D721Med (cell line): ENCODE results near the gene SLC12A7.

ENCODE experiments used
- DNase-seq: peaks from one replicate; pipeline ENCODE4 v3.0.0; 2011; ENCODE audit warnings: low spot score; ENCODE audit not compliant: insufficient read length
- FAIRE-seq: peaks from 2 replicates; lab custom pipeline; 2011; peaks lifted over from hg19 to GRCh38; lab: Jason Lieb, UNC
- TF ChIP-seq, protein P1 (sequence below): IDR thresholded peaks from 2 replicates; pipeline ENCODE4 v1.5.1; 2012; ENCODE audit warnings: mild to moderate bottlenecking, control low read depth; ENCODE audit not compliant: insufficient read depth; ENCODE audit errors: missing control alignments

Gene SLC12A7

DNA sequence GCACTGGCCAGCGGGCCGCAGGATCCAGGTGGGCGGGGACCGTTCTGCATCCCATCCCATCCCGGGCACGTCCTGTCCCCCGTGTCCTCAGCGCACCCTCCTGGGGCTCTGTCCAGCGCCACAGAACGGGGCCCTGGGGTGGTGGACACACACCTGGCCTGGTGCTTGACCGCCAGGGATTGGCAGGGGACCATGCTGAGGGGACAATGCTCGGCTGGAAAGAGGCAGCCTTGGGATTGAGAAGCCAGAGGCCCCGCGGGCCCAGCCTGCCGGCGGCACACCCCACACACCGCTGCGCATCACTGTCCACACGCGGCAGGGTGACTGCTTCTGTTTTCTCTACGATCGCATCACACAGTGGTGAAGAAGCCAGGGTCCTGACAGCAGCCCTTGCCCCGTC lies 33.0 kb downstream of the SLC12A7 start:
- TF ChIP-seq, protein P1, sequence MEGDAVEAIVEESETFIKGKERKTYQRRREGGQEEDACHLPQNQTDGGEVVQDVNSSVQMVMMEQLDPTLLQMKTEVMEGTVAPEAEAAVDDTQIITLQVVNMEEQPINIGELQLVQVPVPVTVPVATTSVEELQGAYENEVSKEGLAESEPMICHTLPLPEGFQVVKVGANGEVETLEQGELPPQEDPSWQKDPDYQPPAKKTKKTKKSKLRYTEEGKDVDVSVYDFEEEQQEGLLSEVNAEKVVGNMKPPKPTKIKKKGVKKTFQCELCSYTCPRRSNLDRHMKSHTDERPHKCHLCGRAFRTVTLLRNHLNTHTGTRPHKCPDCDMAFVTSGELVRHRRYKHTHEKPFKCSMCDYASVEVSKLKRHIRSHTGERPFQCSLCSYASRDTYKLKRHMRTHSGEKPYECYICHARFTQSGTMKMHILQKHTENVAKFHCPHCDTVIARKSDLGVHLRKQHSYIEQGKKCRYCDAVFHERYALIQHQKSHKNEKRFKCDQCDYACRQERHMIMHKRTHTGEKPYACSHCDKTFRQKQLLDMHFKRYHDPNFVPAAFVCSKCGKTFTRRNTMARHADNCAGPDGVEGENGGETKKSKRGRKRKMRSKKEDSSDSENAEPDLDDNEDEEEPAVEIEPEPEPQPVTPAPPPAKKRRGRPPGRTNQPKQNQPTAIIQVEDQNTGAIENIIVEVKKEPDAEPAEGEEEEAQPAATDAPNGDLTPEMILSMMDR: no peak
- FAIRE-seq: no peak
- no peak for DNase-seq

DNA sequence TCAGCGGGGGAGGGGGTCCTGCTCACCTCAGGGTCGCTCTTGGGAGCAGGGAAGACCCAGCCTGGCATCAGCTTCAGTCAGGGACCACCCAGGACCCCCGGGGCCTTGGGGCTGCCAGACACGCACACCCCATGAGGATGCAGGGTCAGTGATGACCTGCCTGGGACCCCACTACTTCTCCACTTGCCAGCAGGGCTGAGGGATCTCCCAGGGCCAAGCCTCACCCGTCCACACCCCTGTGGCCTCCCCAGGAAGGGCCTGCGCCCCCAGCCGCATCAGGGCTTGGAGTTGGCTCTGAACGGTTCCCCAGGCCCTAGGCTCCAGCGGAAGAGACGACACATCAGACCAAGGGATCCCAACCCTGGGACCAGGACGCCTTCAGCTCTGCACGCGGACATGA lies 33.7 kb downstream of the SLC12A7 start:
- FAIRE-seq (no peak), DNase-seq (no peak)
- TF ChIP-seq, protein P1: no peak

DNA sequence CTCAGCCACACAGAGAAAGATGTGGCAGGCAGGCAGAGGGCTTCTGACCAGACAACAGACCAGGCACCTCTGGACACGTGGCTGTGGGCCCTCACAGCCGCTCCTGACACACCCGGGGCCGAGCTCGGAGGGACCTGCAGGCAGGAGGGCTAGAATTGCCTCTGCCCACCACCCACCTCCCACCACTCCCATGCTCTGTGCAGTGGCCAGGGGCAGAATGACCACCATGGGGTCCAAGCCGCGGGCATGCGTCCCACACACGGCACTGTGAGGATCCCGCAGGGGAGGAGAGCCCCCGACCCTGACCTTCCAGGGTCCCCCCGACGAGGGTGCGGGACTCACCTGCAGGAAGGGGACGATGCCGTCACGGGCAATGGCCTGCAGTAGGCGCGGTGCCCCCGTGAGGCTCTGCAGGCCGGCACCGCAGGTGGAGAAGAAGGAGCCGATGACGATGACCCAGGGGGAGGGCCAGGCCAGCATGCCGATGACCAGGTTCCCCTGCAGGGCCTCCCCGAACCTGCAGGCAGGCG lies 34.3 kb downstream of the SLC12A7 start:
- TF ChIP-seq, protein P1: no peak
- DNase-seq: no peak
- no peak for FAIRE-seq

DNA sequence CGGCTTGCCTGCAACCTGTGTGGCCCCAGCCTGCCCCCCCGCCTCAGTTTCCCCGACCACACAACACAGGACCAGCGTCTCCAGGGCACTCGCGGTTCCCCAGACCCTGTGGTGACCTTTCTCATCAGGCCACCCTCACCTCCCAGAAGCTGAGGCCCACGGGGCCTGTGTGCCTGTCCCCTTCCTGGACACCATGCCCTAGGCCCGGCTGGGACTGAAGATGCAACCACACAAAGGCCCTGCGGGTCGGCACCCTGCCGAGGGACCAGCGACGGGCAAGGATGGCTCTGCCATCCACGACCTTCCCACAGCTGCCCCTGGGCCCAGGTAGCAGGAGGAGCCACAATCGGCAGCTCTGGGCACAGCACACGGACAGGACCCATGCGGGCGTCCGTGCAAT lies 34.8 kb downstream of the SLC12A7 start:
- FAIRE-seq: no peak

DNA sequence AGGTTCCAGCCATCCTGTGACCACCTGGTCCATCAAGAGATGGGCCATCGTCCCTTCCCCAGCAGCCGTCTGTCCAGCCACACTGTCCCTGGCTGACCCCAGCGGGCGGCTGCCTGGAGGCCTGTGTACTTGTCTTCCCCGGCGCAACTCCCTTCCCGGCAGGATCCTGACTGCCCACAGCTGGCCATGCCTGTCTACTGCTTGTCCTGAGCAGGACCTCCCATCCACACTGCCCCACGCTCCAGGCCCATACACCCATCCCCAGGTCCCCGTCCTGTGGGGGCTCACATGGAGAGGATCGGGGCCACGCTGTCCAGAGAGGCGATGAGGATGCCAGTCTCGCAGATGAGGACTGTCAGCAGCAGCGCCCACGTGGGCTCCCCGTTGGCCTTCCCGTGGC lies 35.5 kb downstream of the SLC12A7 start:
- FAIRE-seq: no peak
- no peak for DNase-seq
- TF ChIP-seq, protein P1: no peak

More for the DNA sequence above, 34.8 kb downstream of the SLC12A7 start:
- no peak for DNase-seq
- TF ChIP-seq, protein P1: no peak

- no peak for FAIRE-seq
These were observed 35.9 kb downstream of the SLC12A7 start for GRCh38 chr5:1075931-1076330.

DNA sequence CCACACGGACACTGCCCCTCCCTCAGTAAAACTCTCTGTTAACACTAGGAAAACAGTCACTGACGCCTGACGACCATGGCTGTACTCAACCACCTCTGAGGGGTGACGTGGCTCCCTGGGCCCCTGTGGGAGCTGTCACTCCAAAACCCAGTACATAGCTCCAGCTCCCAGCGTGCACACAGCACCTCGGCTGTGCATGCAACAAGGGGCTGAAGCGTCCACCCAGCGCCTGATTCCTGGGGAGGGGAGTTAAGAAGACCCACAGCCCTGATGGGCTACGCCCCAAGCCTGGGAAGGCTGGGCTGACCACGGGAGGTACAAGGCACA lies 36.3 kb downstream of the SLC12A7 start:
- no peak for FAIRE-seq
- DNase-seq: no peak
- TF ChIP-seq, protein P1: no peak

More at GRCh38 chr5:1075931-1076330, 35.9 kb downstream of the SLC12A7 start:
- TF ChIP-seq, protein P1: no peak
- DNase-seq: no peak
